Measurements from ENCODE around the gene AGPAT3. TPM values are rescaled to one million over a fixed set of nuclear protein-coding genes. Genes with fewer than 3 reads are reported as not detected.

The AGPAT3 gene
- total RNA-seq, 1 donor from 2014 or later = 93.4 TPM

DNA sequence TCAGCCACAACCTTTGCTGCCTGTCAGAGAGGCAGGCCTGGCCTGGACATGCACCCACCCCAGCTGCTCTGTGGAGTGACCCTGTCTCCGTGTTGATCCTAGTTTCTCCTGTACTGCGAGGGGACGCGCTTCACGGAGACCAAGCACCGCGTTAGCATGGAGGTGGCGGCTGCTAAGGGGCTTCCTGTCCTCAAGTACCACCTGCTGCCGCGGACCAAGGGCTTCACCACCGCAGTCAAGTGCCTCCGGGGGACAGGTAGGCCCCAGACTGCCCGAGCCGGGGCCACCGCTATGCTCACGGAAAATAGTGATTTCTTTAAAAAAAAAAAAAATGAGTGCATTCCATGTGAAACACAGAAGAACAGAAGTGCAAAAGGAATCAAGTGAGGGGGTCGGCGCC lies 105.5 kb downstream of the AGPAT3 start:
- DNase-seq (ENCODE audit: missing footprints) = peak; percentile 45
- intact Hi-C loops (cut with DNase I) = no loop called here

DNA sequence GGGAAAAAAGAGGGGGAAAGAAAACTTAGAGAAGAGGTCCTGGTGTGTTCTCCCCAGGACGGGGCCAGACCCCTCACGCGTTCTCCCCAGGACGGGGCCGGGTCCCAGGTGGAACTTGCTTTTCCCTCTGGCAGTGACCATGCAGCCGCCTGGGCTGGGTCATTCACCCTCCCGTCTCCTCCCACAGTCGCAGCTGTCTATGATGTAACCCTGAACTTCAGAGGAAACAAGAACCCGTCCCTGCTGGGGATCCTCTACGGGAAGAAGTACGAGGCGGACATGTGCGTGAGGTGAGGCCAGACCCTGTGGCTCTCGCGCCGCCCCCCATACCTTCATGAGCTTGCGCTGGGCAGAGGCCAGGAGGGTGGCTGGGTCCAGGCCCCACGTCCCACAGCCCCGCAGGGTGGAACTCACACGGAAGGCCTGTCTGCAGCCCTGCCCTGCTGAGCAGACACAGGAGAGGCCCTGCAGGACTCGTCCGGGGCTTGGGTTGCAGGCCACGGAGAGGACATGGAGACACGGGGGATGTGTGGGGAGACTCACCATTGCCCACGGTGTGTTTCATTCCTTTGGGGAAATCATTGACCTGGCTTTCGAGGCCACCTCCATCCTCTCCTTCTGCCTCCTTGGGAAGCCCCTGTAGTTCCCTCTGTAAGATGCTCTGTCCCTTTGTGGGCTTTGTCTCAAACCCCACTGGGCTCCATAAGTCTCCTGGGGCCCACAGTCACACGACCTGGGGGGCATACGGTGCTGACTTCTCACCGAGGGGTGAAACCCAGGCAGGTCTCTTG lies 106.4 kb downstream of the AGPAT3 start:
- DNase-seq (ENCODE audit: missing footprints) (peak; percentile 58), ATAC-seq (peak; percentile 24)
- intact Hi-C loops (cut with DNase I) = no loop called here

More for the DNA sequence above, 105.5 kb downstream of the AGPAT3 start:
- no peak for ATAC-seq

DNA sequence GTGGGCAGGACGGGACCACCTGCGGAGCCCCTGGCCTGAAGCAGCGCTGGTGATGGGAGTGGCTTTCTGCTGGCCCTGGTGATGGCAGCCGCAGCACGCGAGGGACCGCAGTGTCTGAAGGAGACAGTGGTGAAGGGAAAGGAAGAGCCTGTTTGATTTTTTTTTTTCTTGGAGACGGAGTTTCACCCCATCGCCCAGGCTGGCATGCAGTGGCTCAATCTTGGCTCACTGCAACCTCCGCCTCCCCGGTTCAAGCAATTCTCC lies 106.9 kb downstream of the AGPAT3 start:
- intact Hi-C loops (cut with DNase I) = no loop called here
- DNase-seq (ENCODE audit: missing footprints) = peak; percentile 3
- no peak for ATAC-seq

DNA sequence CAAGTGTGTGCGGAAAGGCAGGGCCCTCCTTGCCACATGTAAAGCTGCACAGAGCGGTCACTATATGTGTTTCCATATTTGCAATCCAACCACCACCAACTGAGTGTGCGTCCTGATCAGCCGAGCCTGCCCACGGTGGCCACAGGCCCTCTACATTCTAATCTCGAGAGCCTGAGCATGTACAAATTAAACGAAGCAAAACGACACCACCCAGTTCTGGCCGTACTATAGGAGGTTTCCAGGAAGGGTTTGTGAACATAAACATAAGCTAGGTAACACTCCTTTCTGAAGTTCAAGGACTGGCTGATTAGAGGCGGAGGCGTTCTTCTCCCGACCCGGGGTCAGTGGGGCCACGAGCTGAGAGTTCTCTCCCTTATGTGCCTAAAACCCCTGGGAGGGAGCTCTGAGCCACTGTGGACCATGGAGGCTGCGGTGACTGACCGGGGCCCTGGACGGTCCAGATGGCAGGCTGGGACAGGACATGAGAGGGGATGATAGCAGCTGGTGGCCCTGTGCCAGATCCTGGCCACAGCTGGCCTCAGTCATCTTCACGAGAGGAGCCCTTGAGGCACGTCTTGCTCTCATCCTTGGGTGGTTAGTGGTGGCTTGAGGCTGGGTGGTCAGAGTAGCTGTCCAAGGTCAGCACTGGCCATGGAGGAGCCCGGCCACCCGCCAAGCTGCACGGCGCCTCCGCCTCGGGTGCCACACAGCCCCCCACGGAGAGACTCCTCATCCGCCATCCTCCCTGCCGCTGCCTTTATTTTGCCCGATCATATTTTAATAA lies 108.0 kb downstream of the AGPAT3 start:
- ATAC-seq (no peak), DNase-seq (ENCODE audit: missing footprints) (peak; percentile 75)
- intact Hi-C loops (cut with DNase I) = no loop called here

DNA sequence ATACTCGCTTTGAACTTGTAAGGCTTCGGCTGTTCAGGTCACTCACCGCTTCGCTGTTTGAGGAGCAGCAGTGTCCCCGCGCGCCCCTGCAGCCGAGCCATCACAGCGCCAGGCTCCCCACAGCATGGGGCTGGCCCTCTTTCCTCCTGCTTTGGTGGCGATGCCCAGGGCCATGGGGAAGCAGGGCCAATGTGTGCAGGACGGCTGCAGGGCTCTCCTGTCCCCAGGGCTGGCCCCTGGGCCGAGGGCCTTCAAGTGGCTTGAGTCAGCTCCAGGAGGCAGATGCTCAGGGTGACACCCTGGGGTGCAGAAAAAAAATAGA lies 108.6 kb downstream of the AGPAT3 start:
- intact Hi-C loops (cut with DNase I) = no loop called here
- ATAC-seq (no peak), DNase-seq (ENCODE audit: missing footprints) (peak; percentile 37)

DNA sequence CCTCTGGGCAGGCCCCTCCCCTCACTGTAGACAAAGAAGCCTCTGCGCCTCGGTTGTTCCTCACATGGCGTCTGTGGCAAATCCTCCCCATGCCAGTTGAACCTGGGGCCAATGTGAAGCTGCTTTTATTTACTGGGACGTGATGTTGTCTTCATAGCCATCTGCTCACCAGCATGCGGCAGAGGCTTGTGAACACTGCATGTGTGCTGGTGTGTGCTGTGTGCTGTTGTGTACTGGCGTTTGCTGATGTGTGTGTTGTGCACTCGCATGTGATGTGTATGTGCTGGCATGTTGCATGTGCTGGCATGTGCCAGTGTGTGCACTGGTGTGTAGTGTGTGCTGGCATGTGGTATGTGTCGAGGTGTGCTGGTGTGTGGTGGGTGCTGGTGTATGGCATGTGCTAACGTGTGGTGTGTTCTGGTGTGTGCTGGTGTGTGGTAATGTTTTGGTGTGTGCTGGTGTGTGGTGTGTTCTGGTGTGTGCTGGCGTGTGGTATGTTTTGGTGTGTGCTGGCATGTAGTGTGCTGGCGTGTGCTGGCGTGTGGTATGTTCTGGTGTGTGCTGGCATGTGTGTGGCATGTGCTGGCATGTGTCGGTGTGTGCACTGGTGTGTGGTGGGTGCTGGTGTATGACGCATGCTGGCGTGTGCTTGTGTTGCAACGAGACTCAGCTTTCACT lies 109.9 kb downstream of the AGPAT3 start:
- ATAC-seq (peak; percentile 11), DNase-seq (ENCODE audit: missing footprints) (no peak)
- intact Hi-C loops (cut with DNase I) = loop anchor here (1.0 to 5.0 kb wide), 3 partner anchors 38 to 165 kb away; no protein-coding TSS in a partner anchor

DNA sequence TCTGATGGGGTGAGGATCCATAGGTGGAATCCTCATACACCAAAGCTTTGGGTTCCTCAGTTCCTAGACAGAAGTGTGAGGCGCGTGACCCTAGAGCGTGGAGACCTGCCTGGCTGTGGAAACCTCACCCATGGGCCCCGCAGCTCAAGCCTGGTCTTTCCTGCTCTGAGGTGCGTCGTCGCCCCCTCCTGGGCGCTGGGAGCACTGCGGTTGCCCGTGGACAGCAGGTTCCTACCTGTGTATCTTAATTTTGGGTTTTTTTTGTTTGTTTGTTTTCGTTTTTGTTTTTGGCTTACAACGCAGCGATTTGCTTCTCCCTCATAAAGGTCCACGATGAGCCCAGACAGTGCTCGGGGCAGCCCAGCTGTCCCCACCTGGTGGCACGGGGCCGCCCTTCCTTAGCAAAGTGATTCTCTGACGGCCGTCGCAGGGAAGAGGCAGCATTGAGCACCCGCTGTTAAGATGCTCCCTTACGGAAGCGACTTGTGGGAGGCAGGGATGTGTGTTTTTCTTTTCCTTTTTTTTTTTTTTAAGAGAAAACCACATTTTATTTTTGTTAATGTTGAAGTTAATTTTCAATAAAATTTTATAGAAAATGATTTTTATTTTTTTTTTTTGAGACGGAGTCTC lies 110.6 kb downstream of the AGPAT3 start:
- ATAC-seq (peak; percentile 83), DNase-seq (ENCODE audit: missing footprints) (peak; percentile 89)
- intact Hi-C loops (cut with DNase I) = loop anchor here (1.0 to 5.0 kb wide), 3 partner anchors 38 to 165 kb away; no protein-coding TSS in a partner anchor

DNA sequence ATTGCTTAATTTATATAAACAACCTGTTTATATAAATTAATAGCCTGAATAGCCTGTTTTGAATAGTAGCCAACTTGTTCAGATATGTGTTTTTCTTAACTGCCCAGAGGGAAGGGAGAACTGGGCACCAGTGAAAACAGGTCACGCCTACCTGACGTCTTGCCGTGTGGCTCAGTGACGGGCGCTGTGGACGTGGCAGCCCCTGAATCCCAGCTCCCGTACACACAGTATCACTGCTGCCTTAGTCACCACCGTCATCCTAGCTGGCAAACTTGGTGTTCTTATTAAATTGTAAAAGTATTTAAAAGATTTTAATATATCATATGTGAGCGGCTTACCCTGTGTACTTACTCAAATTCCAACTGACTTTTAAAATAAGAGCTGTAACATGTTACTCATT lies 111.6 kb downstream of the AGPAT3 start:
- DNase-seq (ENCODE audit: missing footprints) (no peak), ATAC-seq (no peak)
- intact Hi-C loops (cut with DNase I) = loop anchor here (5.0 kb wide), 2 partner anchors 39 to 106 kb away; no protein-coding TSS in a partner anchor

DNA sequence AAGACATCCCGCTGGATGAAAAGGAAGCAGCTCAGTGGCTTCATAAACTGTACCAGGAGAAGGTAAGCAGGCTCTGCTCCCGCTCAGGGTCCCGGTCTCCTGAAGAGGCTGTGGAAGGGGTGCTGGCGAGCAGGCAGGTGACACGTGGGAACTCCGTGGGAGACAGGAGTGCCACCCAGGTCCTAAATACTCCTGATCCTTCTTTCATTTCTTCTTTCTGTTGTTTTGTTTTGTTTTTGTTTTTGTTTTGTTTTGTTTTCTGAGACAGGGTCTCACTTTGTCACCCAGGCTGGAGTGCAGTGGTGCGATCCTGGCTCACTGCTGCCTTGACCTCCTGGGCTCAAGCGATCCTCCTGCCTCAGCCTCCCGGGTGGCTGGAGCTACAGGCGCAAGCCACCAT lies 113.0 kb downstream of the AGPAT3 start:
- intact Hi-C loops (cut with DNase I) = loop anchor here (5.0 kb wide), 2 partner anchors 41 to 104 kb away; no protein-coding TSS in a partner anchor
- ATAC-seq (no peak), DNase-seq (ENCODE audit: missing footprints) (no peak)

DNA sequence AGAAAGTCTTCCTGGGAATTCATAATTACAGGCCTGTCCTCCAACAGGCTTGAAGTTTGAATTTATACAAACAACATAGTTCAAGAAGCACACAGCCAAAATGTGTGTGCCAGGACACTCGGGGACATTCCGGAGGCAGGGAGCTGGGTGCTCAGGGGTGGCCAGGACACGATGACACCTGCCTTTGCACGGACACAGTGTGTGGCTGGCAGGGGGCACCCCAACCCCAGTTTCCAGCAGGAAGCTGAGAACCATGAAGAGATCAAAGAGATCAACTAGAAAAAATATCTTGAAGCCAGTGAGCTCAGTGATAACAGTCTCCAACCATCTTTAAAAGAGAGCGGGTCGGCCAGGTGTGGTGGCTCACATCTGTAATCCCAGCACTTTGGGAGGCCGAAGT lies 114.6 kb downstream of the AGPAT3 start:
- no peak for DNase-seq (ENCODE audit: missing footprints)
- no peak for ATAC-seq
- intact Hi-C loops (cut with DNase I) = loop anchor here (5.0 kb wide), 2 partner anchors 42 to 103 kb away; no protein-coding TSS in a partner anchor

DNA sequence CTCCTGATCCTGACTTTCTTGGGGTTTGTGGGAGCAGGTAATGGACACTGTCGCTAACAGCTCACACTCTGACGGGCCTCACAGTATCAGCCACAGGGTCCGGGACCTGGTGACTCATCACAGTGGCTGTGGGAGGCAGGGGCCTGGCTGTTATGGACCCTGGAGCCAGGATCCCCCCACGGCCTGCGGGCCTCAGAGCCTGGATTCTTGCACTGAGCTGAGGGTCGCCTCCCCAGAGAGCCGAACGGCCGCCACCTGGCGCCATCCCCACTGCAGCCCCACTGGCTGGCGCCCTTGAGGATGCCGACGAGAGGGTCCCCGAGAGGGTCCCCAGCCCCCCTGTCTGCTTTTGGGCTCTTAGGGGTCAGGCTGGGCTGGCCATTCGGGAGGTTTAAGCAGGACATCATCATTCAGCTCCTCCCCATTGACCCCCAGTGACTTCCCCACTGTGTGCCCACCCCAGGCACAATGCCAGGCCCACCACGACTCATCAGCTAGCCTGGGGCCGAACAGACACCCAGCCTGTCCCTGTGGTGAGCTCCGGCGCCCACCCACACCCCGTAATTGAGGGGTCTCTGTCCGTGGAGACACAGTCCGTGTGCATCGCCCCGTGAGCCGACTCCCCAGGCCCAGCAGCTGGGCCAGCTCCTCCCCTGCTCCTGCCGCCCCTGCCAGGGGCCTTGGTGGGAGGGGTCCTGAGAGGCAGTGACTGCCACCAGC lies 116.3 kb downstream of the AGPAT3 start:
- intact Hi-C loops (cut with DNase I) = no loop called here
- ATAC-seq (no peak), DNase-seq (ENCODE audit: missing footprints) (no peak)

DNA sequence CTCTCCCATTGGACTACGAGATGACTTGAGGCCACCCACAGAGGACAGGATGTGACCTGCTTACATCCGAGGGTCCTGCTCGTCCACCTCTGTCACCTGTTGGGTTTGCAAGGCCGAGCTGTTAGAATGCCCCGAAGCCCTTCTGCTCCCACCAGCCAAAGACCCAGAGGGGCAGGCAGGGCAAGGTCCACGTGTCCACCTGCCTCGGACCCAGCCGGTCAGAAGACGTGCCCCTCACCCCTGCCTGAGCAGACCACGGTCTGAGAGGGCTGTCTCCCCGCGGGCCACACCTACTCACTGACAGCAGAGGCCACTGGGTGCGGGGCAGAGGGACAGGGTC lies 116.8 kb downstream of the AGPAT3 start:
- intact Hi-C loops (cut with DNase I) = no loop called here
- DNase-seq (ENCODE audit: missing footprints) (no peak), ATAC-seq (no peak)

DNA sequence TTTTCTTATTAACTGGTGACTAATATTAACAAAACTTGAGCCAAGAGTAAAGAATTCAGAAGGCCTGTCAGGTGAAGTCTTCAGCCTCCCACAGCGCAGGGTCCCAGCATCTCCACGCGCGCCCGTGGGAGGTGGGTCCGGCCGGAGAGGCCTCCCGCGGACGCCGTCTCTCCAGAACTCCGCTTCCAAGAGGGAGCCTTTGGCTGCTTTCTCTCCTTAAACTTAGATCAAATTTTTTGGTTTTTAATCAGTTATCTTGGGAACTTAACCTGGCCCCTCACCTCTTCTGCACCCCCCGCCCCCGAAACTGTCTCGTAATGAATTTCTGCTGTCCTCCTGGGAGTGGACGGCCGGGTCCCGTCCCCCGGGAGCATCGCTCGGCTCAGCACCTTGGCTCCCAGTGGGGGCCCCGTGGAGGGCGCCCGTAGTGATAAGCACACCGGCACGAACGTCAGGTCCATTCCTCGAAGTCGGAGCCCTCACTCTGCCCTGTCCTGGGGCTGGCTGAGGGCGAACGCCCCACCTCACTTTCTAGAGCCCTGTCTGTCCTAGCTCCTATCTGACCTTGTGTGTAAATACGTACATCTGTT lies 117.6 kb downstream of the AGPAT3 start:
- ATAC-seq (no peak), DNase-seq (ENCODE audit: missing footprints) (no peak)
- intact Hi-C loops (cut with DNase I) = no loop called here

DNA sequence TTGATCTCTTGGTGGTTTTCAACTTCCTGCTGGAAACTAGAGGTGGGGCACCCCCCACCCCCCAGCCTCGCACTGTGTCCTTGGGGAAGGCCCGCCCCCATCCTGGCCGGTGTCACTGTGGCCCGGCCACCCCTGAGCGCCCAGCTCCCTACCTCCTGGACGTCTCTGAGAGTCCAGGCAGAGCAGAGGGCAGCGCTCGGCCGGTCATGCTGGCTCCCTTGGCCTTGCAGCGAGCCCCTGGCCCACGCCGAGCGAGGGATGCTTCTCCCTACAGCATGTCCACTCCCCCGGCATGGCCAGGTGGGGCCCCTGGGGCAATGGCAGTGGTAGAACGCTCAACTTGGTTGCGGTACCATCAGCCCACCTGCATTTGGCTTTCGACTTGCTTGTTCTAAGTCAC lies 118.4 kb downstream of the AGPAT3 start:
- no peak for DNase-seq (ENCODE audit: missing footprints)
- ATAC-seq = no peak
- intact Hi-C loops (cut with DNase I) = no loop called here

DNA sequence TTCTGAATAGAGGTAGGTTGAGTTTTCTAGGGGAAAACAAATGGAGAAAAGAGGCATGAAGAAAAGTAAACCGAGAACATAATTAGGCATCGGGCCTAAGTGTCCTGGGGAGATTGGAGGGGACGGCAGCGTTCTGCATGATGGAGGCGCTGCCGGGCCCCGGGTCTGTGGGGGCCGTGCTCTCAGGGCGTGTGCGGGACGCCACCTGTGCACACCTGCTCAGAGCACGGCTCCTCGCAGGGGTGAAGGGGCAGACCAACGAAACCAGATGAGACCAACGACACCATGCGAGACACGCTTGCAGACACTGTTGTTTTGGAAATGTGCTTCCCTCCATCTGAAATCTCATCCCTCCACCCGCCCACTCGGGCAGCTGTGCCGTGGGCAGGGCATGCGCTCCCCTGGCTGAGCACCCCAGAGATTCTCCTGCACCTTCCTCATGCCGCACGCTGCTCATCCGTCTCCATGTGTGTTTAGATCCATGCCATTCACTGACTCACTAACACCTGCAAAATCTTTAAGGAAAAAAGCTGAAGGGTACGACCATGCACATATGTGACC lies 118.9 kb downstream of the AGPAT3 start:
- ATAC-seq (no peak), DNase-seq (ENCODE audit: missing footprints) (no peak)
- intact Hi-C loops (cut with DNase I) = no loop called here

DNA sequence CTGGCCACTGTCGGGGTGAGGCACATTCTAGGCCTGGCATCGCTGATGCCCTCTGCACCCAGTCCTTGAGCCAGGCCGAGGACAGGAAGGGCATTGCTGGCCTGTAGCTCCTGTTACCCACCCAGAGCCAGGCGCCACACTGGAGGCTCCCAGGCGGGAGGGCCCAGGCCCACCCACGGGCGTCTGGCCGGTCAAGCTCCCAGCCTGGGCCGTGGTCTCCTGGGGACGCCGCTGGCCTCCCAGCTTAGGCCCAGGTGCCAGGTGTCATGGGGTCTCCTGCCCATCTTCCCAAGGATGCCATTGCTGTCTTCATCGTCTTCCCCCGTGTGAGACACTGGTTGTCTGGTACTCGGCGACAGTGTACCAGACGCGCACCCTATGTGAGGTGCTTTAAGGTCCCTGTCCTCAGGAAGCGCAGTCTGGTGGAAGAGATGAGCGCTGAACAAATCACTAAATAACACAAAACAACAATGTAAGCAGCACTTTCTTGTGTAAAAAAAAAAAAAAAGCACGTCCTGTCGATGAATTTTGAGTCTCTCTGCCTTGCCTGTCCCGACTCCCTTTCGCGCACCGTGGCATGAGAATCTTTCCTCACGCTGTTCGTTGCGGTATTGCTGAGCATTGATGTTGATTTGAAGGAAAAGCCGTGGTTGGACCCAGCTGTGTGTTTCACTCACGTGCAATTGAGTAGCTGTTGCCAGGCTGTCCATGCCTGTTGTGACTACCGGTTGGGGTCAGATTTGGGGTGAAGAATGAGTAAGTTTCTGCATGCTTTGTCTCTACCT lies 120.1 kb downstream of the AGPAT3 start:
- ATAC-seq (no peak), DNase-seq (ENCODE audit: missing footprints) (no peak)
- intact Hi-C loops (cut with DNase I) = no loop called here

DNA sequence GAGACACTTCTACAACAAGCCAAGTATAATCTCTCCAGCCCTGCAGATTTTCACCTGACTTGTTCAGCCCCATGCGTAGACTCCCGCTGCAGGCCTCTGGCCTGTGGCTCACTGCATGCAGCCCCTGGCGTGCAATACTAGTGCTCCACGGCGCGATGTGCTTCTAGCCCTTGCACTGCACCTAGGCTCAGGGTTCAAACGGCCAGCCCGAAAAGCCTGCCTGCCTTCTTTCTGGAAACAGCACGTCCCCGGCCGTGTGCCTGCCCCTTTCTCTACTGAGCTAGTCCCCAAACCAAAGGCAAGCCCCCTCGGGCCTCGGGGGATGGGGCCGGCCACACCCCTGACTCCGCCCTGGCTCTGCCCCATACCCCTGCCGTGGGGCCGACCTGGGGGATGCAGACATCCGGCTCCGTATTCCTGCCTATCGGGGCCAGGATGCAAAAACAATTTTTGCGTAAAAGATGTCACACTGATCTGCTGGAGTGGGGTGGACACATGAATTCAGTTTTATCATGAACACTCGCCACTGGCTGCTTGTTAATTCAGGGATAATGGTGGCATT lies 120.7 kb downstream of the AGPAT3 start:
- intact Hi-C loops (cut with DNase I) = no loop called here
- DNase-seq (ENCODE audit: missing footprints) (no peak), ATAC-seq (no peak)

Measured in Right ventricle myocardium inferior (tissue), 1 donor.